HG03060 (cell line): ENCODE results near the gene KNDC1.
"Not testable (repeated sequence)": the region's sequence is repeated elsewhere in the genome, so short reads cannot be mapped to it uniquely, and the experiment has no call there.

Experiments
- ATAC-seq: cut with Tn5 transposase; IDR thresholded peaks from one replicate; pipeline ENCODE4 v1.9.1; 2021; ENCODE audit warnings: low read depth, moderate number of reproducible peaks; ENCODE audit not compliant: unreplicated experiment

Gene KNDC1

DNA sequence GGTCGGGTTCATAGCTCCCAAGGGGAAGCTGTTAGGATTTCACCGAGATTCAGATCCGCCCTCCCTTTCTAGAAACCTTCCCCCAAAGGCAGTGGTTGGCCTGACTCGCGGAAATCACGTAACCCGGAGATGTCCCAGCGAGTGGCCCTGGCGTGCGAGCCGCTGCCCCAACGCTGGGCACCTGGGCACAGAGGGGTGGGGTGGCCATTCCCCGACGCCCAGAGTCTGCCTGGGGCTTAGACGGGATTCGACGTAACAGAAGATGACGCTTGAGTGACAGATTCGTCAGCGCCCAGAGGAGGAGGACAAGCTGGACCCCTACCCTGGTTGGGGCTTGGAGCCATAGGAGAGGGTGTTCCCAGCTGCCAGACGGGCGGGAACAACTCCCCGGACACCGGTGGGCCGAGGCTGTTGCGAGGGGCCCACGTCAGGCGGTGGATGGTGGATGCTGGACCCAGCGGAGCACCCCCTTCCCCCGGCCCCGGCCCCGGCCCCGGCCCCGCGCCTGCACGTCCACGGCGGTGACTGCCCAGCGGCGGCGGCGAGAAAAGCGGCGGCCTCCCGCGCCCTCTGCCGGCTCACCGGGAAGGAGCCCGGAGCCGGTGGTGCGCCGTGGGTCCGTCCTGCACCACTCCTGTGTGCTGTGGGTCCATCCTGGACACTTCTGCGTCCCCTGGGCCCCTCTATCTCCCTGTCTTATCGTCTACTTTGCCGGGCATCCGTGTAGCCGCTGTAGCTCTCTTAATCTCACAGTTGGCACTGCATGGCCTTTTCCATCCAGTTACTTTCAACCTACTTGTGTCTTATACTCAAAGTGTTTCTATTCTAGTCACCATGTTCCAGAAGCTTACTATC lies 35.4 kb upstream of the KNDC1 start:
- no peak for ATAC-seq

DNA sequence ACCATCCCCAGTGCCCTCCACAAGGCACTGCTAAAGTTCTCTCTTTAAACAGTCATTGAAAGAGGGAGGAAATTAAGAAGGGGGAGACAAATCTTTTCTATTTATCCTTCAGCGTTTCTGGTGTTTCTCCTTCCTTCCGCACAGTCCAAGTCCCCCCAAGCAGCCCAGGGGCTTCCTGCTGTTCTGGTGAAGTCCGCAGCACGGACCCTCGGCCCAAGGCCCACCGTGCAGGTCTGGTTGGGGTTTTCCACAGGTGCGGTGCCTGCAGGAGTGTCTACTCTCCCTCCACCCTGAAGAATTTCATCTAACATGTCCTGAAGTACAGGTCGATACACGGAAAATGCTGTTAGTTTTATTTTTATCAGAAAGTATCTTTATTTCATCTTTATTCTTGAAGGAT lies 34.1 kb upstream of the KNDC1 start:
- no peak for ATAC-seq

DNA sequence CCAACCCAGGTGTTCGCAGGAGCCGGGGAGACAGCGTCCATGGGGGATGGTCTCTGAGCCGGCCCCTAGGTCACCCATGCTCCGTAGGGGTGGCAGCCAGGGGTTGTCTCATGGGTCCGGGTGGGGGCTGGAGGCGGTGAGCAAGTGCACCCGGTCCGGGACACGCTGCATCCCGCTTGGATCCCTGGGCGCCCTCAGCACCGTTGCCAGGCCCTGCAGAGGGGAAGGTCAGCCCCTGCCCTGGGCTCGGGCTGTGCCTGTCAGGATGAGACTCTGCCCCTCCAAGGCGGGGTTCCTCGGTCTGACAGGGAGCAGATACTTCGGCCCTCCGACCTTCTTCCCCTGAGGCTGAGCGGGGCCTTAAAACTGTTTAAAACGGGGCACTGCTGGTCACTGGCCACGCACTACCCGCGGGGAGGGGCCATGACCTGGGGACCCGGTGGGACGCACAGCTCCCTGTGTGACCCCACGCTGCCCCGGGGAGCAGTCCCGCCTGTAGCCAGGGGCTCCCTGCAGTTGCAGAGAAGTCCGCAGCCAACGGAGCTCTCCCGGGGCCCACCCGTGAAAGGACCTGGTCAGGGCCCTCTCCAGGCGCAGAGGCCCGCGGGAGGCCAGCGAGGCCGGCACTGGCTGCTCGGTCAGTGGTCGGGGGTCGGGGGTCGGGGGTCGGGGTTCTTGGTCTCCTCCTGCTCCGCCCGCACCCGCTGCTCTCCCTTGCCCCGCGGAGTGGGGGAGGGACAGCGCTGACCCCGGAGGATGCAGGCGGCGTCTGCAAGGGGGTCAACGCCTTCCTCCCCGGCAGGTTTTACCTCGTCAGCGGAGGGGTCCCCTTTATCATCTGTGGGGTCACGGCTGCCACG lies 33.4 kb upstream of the KNDC1 start:
- no peak for ATAC-seq

DNA sequence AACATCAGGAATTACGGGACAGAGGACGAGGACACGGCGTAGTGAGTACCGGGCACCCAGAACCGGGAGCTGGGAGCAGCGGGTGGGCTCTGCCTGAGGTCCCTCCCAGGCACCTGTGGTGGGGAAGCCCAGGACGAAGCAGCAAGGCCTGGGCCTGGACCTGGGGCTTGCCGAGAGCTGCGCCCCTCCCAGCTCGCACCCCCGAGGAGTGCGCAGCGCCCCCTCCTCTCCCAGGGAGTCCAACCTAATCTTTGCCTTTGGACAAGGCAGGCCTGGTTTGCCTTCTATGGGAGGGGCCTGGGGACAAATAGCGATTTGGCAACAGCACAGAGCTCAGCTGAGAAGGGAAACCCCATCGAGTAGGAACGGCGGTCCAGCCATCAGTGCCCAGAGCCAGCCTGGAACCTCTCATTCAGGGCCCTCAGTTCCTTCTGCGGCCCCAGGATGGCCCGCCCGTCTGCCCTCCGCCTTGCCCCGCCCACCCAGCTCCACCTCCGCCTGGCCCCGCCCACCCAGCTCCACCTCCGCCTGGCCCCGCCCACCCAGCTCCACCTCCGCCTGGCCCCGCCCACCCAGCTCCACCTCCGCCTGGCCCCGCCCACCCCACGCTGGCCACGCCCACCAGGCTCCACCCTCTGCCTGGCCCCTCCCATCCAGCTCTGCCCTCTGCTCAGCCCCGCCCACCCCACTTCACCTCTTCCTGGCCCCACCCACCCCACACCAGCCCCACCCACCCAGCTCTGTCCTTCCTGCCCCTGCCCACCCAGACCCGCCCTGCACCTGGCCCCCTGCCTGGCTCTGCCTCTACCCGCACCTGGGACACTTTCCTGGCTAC lies 32.5 kb upstream of the KNDC1 start:
- ATAC-seq = no peak

DNA sequence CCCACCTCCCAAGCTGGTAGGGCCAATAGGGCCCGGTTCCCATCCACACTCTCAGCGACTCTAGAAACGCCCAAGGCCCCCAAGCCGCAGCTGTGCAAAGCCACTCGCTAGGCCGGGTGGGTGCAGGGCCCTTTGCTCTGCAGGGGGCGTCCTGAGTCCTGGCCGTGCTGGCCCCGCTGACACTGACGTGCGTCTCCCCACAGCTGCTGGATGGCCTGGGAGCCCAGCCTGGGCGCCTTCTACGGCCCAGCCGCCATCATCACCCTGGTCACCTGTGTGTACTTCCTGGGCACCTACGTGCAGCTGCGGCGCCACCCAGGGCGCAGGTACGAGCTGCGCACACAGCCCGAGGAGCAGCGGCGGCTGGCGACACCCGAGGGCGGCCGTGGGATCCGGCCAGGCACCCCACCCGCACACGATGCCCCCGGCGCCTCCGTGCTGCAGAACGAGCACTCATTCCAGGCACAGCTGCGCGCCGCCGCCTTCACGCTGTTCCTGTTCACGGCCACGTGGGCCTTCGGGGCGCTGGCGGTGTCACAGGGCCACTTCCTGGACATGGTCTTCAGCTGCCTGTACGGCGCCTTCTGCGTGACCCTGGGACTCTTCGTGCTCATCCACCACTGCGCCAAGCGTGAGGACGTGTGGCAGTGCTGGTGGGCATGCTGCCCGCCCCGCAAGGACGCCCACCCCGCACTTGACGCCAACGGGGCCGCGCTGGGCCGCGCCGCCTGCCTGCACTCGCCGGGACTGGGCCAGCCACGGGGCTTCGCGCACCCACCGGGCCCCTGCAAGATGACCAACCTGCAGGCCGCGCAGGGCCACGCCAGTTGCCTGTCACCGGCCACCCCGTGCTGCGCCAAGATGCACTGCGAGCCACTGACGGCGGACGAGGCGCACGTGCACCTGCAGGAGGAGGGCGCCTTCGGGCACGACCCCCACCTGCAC lies 31.6 kb upstream of the KNDC1 start:
- ATAC-seq = no peak

DNA sequence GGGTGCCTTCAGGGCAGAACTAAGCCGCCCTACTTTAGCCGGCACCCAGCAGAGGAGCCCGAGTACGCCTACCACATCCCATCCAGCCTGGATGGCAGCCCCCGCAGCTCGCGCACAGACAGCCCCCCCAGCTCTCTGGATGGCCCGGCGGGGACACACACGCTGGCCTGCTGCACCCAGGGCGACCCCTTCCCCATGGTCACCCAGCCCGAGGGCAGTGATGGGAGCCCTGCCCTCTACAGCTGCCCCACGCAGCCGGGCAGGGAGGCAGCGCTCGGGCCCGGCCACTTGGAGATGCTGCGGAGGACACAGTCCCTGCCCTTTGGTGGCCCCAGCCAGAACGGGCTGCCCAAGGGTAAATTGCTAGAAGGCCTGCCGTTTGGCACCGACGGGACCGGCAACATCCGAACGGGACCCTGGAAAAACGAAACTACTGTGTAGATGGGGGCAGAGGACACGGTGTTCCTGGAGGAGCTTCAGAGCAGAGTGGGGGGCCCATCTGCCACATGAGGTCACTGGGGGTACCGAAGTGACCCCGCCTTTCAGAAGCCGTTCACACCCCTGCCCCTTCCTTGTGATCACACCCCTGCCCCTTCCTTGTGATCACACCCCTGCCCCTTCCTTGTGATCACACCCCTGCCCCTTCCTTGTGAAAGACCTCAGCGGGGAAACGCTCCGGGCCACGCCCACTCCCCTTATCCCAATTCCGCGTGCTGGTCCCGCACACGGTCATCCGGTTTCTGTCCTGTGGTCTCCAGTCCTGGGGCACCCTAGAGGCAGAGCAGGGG lies 30.8 kb upstream of the KNDC1 start:
- no peak for ATAC-seq

DNA sequence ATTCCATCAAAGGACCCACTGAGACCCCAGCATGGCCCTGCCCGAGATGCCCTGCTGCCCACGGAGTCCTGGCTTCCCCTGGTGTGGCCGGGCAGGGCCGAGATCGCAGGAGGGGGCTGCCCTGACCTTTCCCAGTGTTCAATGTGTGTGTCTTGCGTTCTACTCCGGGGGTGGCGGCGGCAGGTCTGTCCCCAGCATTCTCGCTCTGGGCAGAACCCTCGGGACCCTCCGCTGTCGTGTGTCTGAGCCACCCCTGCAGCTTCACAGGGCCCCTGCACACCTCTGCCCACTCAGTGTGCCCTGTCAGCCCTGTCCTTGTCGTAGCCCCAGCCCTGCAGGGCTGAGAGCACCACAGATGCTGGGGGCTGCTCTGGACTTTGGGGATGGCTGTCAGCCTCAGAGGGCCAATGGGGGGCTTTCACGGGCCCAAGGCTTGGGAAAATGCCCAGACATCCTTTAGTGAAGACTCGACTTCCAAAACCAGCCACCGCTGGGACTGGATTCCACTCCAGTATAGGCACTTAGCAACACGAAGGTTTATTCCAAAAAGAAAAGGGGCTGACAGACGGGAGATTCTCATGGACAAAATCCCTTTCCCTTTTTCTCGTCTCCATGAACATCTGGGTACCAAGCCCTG lies 30.0 kb upstream of the KNDC1 start:
- no peak for ATAC-seq

DNA sequence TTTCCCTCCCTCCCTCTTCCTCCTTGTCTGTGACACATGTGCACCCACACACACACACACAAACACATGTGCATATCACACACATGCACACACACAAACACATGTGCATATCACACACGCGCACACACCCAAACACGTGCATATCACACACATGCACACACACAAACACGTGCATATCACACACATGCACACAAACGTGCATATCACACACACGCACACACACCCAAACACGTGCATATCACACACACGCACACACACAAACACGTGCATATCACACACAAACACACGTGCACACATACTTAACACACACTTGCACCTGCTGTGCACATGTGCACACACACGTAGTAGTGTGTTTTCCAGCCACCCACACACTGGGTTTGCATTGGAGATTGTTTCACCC lies 29.4 kb upstream of the KNDC1 start:
- no peak for ATAC-seq

DNA sequence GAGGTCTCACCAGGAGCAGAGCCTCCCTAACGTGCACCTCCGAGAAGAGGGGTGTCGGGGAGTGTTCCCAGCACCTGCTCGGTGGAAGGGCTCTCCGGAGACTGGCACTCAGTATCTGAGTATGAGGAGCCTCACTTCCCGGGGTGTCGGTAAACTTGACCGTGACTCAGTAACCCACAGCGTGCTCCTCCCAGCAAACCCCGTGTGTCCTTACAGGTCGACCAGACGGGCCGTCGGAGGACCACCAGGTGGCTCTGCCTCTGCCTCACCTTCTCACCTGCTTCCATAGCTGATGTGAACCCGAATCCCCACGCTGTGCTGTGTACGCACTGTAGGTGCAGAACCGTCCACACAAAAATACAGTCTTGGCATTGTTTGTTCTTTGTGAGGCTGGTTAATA lies 29.0 kb upstream of the KNDC1 start:
- no peak for ATAC-seq

DNA sequence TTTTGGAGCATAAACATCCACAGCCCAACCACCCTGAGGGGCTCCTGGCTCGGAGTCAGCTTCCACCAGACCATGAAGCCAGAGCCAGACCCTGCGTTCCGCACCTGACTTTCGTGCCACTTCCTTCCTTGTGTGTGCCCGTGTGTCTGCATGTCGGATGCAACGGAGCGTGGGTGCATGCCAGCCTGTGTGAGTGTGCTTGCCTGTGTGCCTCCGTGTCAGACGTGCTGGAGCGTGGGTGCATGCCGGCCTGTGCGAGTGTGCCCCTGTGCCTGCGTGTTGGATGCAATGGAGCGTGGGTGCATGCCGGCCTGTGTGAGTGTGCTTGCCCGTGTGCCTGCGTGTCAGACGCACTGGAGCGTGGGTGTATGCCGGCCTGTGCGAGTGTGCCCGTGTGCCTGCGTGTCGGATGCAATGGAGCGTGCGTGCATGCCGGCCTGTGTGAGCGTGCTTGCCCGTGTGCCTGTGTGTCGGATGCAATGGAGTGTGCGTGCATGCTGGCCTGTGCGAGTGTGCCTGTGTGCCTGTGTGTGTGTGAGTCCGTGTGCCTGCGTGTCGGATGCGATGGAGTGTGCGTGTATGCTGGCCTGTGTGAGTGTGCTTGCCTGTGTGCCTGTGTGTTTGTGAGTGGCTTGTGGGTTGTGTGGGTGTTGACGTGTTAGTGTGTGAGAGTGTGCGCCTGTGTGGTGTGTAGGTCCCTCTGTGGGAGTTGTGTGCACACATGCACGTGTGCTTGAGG lies 28.1 kb upstream of the KNDC1 start:
- no peak for ATAC-seq

DNA sequence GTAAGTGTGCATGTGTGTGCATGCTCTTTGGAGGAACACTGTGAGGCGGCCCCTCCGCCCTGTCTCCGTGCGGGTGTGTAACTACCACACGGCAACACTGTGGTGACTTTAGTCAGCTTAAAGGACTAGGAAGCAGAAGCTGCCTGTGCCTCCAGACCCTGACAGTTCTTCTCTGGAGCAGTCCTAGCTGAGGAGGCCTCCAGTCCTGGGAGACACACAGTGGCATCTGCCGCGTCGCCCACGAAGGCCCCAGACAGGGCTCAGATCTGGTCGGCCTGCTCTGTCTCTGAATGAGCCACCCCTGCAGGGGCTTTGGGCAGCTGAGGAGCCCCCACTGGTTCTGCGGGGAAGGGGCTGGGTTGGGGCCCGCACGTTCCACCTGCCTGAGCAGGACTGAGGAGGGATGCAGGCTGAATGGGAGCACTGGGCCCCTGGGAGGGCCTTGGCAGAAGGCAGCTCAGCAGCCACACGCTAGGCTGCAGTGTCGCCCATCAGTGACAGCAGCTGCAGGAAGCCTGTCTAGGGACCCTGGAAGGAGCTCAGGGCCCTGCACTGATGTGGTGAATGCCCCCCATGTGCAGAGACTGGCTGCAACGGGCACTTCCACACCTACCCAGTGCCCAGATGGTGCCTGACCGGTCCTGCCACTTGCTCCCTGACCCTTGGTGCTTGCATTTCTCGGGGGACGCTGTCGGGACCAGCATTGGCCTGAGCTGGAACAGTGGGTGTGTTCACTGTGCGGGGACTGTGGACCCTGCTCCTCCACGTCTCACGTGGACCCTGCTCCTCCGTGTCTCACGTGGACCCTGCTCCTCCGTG lies 27.3 kb upstream of the KNDC1 start:
- ATAC-seq = no peak

DNA sequence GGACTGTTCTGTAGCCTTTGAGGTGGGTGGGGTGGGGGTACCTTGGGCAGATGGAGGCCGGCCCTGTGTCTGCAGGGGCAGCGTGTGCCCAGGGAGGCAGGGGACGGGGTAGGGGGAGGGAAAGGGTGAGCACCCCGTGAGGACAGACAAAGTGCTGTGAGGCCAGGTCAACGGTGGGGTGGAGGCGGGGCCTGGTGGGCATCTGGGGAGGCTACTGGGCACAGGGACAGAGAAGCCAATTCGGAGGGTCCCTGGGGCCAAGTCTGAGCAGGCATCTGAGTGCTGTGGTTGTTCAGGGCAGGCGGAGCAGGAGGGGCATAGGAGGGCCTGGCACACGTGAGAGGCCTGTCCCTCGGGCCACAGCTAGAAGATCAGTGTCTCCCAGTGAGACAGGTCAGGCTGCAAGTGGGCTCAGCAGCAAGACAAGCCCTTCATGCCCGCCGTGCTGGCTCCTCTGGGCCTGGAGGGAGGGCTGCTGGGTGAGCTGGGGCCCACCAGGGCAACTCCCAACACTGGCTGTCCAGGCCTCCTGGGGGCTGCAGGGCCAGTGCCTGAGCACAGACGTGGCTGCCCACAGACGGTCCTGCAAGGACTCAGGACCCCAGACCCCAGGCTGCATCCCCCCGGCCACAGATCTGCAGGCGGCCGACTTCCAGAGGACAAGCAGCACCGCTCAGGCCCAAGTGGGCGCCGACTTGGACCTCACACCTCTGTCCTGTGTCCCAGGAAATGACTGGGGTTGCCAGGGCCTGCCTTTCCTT lies 26.4 kb upstream of the KNDC1 start:
- no peak for ATAC-seq

DNA sequence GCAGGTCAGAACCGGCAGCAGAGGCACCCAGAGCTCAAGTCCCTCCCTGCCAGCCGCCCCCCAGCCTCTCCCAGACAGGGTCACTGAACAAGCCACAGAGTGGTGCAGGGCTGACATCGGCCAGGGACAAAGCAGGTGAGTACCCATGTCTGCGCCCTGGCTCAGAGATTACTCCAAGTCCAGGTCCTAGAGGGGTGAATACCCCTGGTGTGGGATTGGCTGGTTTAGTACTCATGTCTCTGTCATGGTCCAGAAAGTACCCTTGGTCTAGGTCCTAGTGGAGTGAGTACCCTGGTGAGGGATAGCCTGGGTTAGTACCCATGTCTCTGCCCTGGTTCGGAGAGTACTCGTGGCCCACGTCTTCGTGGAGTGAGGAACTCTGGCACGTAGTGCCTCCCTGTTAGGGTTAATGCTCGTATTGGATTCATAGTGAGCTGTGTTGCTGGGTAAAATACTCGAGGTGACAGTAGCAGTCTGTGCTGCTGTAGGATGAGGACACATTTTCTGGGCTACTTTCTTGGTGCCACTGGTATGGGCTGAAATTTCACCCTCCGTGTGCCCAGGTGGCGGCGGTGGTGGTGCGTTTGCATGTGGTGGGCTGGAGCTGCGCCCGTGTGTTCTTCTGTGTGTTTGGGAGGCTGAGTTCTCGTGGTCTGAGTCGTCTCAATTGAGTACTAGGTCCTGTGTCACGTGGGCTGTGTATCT lies 25.5 kb upstream of the KNDC1 start:
- ATAC-seq = no peak

DNA sequence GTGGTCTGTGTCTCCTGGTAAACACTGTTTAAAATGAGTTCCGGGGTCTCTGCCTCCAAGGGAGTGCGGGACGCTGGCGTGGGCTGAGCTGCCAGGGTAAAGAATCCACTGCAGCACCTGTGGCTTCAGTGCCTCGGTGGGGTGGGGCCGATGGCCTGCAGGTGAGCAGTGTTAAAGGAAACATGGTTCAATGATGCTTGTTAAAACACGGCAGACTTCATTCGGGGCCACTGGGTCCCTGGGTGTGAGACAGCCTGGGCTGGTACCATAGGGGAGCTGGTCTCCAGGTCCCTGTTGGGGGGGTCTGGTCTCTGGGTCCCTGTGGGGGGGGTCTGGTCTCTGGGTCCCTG lies 24.9 kb upstream of the KNDC1 start:
- no peak for ATAC-seq

DNA sequence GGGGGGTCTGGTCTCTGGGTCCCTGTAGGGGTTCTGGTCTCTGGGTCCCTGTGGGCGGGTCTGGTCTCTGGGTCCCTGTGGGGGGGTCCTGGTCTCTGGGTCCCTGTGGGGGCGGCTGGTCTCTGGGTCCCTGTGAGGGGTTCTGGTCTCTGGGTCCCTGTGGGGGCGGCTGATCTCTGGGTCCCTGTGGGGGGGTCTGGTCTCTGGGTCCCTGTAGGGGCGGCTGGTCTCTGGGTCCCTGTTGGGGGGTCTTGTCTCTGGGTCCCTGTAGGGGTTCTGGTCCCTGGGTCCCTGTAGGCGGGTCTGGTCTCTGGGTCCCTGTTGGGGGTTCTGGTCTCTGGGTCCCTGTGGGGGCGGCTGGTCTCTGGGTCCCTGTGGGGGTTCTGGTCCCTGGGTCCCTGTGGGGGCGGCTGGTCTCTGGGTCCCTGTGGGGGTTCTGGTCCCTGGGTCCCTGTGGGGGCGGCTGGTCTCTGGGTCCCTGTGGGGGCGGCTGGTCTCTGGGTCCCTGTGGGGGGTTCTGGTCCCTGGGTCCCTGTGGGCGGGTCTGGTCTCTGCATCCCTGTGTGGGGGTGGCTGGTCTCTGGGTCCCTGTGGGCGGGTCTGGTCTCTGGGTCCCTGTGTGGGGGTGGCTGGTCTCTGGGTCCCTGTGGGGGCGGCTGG lies 22.4 kb upstream of the KNDC1 start:
- ATAC-seq = not testable (repeated sequence)
